HG03025 (cell line): Measurements from ENCODE around the gene LSM10.
A peak's percentile ranks its signal among the peaks of the same experiment; 100 is the strongest.

Source experiments
- ATAC-seq: cut with Tn5 transposase; IDR thresholded peaks from one replicate; pipeline ENCODE4 v1.9.1; 2021; ENCODE audit warnings: mild to moderate bottlenecking, moderate library complexity; ENCODE audit not compliant: unreplicated experiment, low FRiP score

Gene LSM10

GRCh38 chr1:36411674-36412648 lies 14.3 kb upstream of the LSM10 start:
- ATAC-seq = no peak

DNA sequence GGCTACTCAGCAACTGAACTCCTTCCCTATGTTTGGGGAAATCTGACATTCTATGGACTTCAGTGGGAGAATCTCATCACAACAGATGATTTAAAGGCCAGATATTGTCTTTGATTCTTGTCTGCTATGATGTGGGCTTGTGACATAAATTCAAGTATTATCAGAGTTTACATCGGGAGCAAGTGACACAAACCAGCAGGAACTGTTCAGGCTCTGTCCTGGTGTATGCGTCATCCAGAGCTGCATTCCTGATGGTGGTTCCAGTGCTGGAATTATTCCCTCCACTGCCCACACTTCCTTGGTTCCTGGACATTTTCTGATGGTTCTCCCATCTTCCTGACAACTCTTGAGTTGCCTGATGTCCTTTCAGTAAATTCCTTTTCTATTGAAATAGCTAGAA lies 10.8 kb upstream of the LSM10 start:
- ATAC-seq = no peak

GRCh38 chr1:36406440-36406839 lies 8.7 kb upstream of the LSM10 start:
- ATAC-seq = no peak

DNA sequence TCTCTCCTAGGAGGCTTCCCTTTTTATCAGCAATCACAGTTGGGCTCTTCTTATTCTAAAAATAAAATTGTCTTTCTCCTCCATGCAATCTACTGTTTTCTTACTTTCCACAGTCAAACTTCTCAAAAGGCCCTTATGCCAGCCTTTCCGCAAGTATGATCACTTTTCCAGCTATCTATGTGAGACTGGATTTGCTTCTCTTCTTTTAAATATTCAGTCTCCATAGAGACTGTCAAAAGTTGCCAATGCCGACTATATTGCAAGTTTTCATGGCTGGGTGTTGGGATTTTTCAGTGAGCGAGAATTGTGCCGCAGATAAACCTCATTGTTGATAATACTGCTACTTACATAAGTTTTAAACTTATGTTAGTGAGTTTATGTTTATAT lies 4.8 kb upstream of the LSM10 start:
- ATAC-seq = no peak

DNA sequence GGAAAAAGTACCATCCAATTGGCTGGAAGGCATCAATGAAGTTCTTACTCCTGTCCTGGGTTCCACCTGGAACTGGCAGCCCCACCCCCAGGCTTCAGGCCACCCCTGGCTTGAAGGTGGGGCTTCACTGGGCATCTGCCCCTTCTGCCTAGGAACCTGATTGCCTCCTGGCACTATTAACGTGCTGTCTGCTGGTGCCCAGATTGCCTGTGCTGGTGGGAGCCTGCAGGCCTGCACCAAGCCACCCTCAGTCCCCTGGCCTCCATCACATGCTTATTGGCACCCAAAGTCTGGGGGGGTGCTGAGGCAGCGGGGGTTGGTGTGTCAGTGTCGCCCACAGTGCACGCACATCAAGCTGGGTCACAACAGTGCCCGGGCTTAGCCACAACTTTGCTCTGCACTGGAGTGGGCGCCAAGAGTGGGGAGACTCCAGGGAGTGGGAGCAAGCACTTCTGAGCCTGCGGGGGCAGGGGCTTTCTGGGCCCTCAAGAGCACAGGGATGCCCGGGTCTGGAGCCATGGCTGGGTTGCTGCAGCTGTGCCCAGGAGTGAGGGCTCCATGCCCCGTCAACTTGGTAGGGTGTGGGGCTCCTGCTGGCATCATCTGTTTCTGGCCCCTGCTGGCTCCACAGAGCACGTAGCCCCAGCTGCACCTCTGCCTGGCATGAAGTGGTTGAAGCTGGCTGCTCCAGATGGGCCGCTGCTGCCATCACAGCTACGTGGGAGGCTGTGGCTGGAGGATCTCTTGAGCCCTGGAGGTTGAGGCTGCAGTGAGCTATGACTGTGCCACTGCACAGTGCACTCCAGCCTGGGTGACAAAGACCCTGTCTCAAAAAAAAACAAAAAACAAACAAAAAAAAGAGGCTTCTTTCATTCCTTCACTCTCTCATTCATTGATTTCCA lies 4.1 kb upstream of the LSM10 start:
- ATAC-seq = no peak

DNA sequence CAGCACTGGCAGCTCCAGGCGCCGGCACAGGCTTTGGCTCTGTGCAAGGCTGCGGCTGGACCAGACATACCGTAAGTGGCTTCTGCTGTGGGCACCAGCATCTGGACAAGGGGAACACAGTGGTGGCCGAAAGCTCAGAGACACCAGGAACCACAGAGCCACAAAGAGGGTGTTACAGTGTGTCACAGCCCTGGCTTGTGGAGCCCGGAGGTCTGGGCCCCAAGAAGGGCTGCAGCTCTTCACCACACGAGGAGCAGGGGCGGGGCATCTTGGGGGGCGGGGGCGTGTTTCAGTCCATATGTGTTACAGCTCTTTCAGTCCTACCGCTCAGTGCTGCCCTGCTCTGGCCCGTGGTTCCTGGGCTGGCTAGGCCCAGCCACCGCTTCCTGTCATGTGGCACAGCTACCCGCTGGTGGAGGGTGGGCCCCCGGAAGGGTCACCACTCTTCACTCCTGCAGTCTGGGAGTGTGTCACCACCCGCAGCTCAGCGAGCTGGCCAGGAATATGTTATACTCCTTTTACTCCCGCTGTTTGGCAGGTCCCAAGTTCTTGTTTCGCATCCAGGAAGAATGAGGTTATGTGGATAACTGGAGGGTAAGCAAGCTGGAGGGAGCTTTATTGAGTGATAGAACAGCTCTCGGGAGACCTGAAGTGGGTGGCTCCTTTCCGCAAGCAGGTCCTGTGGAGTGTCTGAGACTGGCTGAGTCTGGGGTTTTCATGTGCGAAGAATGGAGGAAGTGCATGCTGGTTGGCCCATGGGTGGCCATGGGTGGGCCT lies 3.3 kb upstream of the LSM10 start:
- no peak for ATAC-seq

DNA sequence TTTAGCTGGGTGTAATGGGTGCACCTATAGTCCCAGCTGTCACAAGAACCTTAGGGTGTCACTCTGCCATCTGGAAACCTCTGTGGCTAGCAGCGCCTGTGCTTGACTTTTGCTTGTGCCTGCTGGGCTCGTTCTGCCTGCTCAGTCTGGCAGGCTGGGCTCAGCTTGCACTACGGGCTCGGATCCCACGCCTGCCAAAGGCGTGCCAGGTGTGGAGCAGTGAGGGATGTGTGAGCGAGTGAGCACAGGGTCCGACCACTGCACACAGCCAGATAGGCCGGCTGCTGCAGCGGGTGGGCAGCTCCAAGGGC lies 2.8 kb upstream of the LSM10 start:
- ATAC-seq = no peak

DNA sequence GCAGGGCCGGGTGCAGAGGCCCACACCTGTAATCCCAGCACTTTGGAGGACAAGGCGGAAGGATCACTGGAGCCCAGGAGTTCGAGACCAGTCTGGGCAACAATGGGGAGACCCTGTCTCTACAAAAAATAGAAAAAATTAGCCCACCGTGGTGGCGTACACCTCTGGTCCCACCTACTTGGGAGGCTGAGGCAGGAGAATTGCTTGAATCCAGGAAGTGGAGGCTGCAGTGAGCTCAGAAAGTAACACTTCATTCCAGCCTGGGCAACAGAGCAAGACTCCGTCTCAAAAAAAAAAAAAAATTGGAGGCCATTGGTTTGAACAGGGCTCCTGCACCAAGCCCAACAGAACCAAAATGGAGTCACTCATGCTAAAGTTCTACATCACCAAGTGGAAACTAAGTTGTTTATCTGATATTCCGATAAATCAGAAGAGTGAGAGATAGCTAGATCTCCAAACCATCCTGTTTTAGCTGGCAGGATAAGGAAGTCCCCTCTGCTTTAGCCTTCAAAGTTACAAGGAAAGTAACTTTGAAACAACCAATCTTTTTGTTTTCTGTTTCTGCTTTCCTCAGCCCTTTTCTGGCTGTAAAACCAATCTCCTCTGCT lies 766 bp upstream of the LSM10 start:
- ATAC-seq = no peak

DNA sequence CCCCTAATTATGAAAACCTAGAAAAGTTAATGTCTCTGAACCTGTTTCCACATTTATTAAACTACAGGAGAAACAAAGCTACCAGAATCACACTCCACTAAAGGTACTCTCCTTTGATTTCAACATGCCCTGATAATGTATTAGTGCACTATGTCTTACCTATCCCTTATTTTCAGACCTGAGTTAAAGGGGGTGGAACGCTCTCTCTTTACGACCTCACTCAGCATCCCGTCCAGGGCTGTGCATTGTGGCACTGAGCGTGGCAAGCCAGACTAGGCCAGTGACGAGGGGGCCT lies 678 bp downstream of the LSM10 start:
- ATAC-seq = peak; percentile 33

GRCh38 chr1:36396359-36396758 lies 1.3 kb downstream of the LSM10 start:
- ATAC-seq = no peak

GRCh38 chr1:36393686-36394085 lies 4.0 kb downstream of the LSM10 start:
- no peak for ATAC-seq

- ATAC-seq = no peak
Observed at GRCh38 chr1:36392836-36393235, 4.9 kb downstream of the LSM10 start.

- ATAC-seq = no peak
Observed at GRCh38 chr1:36391271-36391670, 6.4 kb downstream of the LSM10 start.

DNA sequence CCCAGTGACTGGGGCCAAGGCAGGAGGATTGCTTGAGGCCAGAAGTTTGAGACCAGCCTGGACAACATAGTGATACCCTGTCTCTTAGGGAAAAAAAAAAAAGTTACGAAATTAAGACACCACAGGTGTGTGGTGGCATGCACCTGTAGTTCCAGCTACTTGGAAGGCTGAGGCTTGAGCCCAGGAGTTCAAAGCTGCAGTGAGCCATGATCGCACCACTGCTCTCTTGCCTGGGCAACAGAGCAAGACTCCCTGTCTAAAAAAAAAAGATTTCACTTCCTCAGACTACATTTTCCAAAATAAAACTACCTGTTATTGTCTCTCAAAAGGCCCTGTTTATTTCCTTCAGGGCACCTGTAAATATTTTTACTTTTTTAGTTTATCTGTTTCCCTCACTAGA lies 7.3 kb downstream of the LSM10 start:
- ATAC-seq = no peak

DNA sequence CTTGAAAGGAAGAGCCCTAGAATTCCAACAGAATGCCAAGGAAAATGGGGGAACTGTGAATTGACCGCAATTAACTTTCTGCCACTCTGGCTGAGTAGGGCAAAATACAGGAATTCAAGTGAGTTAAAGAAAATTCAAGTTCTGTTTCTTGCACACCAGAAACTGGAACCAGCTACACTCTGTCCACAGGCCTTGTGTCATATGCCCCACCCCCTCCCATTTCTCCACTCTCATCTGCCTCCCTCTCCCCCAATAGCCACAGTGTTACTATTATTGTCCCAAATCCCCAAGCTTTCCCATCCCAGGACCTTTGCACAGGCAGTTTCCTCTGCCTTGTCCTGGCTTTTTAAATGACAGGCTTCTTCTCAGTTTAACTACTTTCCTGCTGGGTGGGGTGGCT lies 7.7 kb downstream of the LSM10 start:
- ATAC-seq = no peak

GRCh38 chr1:36389261-36389660 lies 8.4 kb downstream of the LSM10 start:
- ATAC-seq = no peak

GRCh38 chr1:36387141-36387949 lies 10.4 kb downstream of the LSM10 start:
- ATAC-seq = no peak

DNA sequence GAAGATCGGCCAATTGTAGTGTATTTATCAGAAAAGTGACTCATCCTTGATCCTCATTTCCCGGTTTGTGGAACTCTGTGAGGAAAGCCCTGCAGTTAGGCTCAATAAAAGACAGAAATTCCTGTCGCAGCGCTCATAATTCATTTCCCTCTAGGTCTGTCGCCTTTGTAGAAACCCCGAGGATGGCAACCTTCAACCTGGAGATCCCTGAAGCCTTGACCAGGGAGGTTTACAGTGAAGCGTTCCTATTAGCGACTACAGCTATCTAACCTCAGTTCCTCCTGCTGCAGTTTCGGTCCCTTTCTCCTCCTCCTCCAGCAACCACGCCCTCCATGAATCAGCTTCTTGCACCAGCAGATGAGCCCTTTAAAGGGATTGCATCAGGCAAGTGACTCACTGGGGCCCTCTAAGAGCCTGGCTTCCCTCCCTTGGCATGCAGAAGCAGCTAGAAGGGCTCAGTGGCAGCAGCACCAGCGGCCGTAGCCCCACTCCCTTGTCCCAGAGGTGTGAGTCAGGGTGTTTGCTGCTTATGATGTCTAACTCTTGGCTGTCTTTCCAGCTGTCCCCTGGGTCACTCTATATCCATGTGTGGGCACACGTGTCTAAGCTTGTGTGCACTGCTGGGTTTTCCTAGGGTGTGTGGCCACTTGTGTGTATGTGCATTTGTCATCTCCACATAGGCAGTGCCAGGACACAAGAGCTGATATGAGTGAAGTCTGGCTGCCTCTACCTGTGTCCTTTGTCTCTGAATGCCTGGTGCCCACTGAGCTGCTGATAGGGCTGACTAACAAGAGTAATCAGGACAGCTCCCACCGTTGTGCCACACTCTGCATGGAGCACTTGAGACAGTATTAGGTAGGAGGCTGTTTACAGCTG lies 11.2 kb downstream of the LSM10 start:
- no peak for ATAC-seq
